K562 (cell line): ENCODE results near the gene BSPRY. TPM values are rescaled to one million over a fixed set of nuclear protein-coding genes. Genes with fewer than 3 reads are reported as not detected.
A peak's percentile ranks its signal among the peaks of the same experiment; 100 is the strongest.

Experiments used
- ATAC-seq: fragments of 200-7000 bp; cut with Tn5 transposase; 3 replicates; pipeline ENCODE4 v1.9.1; 2020; ENCODE audit warnings: moderate library complexity
- BruUV-seq: library from RNA; stranded (reverse); fragments of 400-500 nt; replicated peaks from 2 replicates; lab custom pipeline; 2021; lab: Mats Ljungman, UMichigan
- CTCF ChIA-PET: fragments of 300-600 bp; formaldehyde crosslinking; extraction: SDS; loops from one replicate; lab custom pipeline; 2021; ENCODE audit warnings: low intra/inter-chr PET ratio; lab: Yijun Ruan, JAX
- POLR2A ChIA-PET: fragments of 300-600, 350-650 bp; sonication (Branson Sonifier 250); formaldehyde crosslinking; extraction: SDS; loops from one replicate; lab custom pipeline; 2021; ENCODE audit warnings: antibody characterized with exemption, inconsistent platforms; lab: Yijun Ruan, JAX
- DNase-seq, 4 experiments: peaks; one replicate each; pipeline versions ENCODE4 v3.0.0 to v3.0.0-alpha.2; 2011 to 2018; ENCODE audit warnings: low spot score in 3 of 4, mixed read lengths in 3 of 4; ENCODE audit errors: extremely low read depth in 1 of 4
- FAIRE-seq: peaks from 2 replicates; lab custom pipeline; 2011; peaks lifted over from hg19 to GRCh38; lab: Jason Lieb, UNC
- H2AFZ ChIP-seq: 2 replicates; pipeline ENCODE4 v1.6.0; 2011; ENCODE audit warnings: low read depth, low read length, control low read depth, inconsistent platforms
- H3K27ac ChIP-seq: fragments of 200-600 bp; 3 replicates; pipeline ENCODE4 v1.8.0; 2011; ENCODE audit warnings: low read depth, mild to moderate bottlenecking, control low read depth, inconsistent platforms, low read length, moderate library complexity, mixed read lengths; ENCODE audit errors: extremely low read depth
- H3K27me3 ChIP-seq, 2 experiments: fragments of 300-600 bp in 1 of 2; 2 replicates in 1 of 2; 3 replicates in 1 of 2; pipeline versions ENCODE4 v1.6.0 to v1.8.0; 2011; ENCODE audit warnings: inconsistent platforms in 2 of 2, low read length in 2 of 2, mild to moderate bottlenecking in 1 of 2, mixed read lengths in 1 of 2, moderate library complexity in 1 of 2; ENCODE audit not compliant: control insufficient read depth in 2 of 2, insufficient read depth in 2 of 2
- H3K36me3 ChIP-seq: fragments of 300-600 bp; 3 replicates; pipeline ENCODE4 v1.8.0; 2011; ENCODE audit warnings: mild to moderate bottlenecking, low read length, inconsistent platforms; ENCODE audit not compliant: control insufficient read depth, insufficient read depth
- H3K4me1 ChIP-seq, 2 experiments: fragments of 200-600 bp in 1 of 2; replicated peaks in 1 of 2; 2 replicates in 1 of 2; 3 replicates in 1 of 2; pipeline versions ENCODE4 v1.5.1 to v1.8.0; 2011; ENCODE audit warnings: inconsistent platforms in 2 of 2, low read length in 2 of 2, mild to moderate bottlenecking in 1 of 2, mixed read lengths in 1 of 2, moderate library complexity in 1 of 2; ENCODE audit not compliant: control insufficient read depth in 2 of 2, insufficient read depth in 2 of 2
- H3K4me2 ChIP-seq: 2 replicates; pipeline ENCODE4 v1.6.1; 2011; ENCODE audit warnings: low read length, control low read depth, inconsistent platforms, mixed read lengths; ENCODE audit not compliant: insufficient read depth
- H3K4me3 ChIP-seq: fragments of 200-600 bp; sonication (generic), shearing (Covaris generic); 2 replicates; pipeline ENCODE4 v1.5.1; 2016; ENCODE audit warnings: control low read depth, inconsistent platforms
- H3K79me2 ChIP-seq: fragments of 200-600 bp; 3 replicates; pipeline ENCODE4 v1.8.0; 2011; ENCODE audit warnings: low read length, inconsistent platforms; ENCODE audit not compliant: control insufficient read depth, insufficient read depth
- H3K9ac ChIP-seq, 2 experiments: 2 replicates each; pipeline versions ENCODE4 v1.6.0 to v1.6.1; 2011; ENCODE audit warnings: low read depth in 2 of 2, low read length in 2 of 2, control low read depth in 1 of 2, inconsistent platforms in 1 of 2, mild to moderate bottlenecking in 1 of 2, mixed read lengths in 1 of 2; ENCODE audit not compliant: insufficient read depth in 1 of 2
- H3K9me1 ChIP-seq: one replicate; pipeline ENCODE4 v1.6.0; 2011; ENCODE audit warnings: inconsistent platforms, mild to moderate bottlenecking, low read length, moderate library complexity; ENCODE audit not compliant: control insufficient read depth, insufficient read depth
- H3K9me3 ChIP-seq: replicated peaks from 2 replicates; pipeline ENCODE4 v1.5.1; 2011; ENCODE audit warnings: low read depth, low read length, inconsistent platforms; ENCODE audit not compliant: control insufficient read depth, insufficient read depth
- H4K20me1 ChIP-seq: replicated peaks from 2 replicates; pipeline ENCODE4 v1.6.1; 2011; ENCODE audit warnings: low read length, inconsistent platforms, mixed read lengths; ENCODE audit not compliant: control insufficient read depth, insufficient read depth
- ASH1L ChIP-seq: fragments of 450-650 bp; IDR thresholded peaks from 2 replicates; pipeline ENCODE4 v1.6.1; 2018; ENCODE audit warnings: borderline replicate concordance, mild to moderate bottlenecking, low read depth; ENCODE audit not compliant: partially characterized antibody
- GTF2E2 ChIP-seq: fragments of 200-800 bp; sonication (Bioruptor generic); IDR thresholded peaks from 2 replicates; pipeline ENCODE4 v1.6.1; 2016; ENCODE audit warnings: missing genetic modification characterization, missing compliant biosample characterization
- WGBS: fragments of 100-300 bp; shearing (Covaris generic); methylation state at CpG from one replicate; pipeline ENCODE4 v1.1.6; 2016; ENCODE audit warnings: low coverage, mixed read lengths; ENCODE audit not compliant: insufficient coverage; ENCODE audit errors: missing lambda C conversion rate; 5-methylcytosine and 5-hydroxymethylcytosine counted together
- in situ Hi-C: fragments of 300-500 bp; cut with MboI; formaldehyde crosslinking; loops from 4 replicates; pipeline ENCODE4 v1.15.0; 2018; ENCODE audit warnings: inconsistent platforms, mixed read lengths
- intact Hi-C: fragments of 100-400 bp; cut with micrococcal nuclease; formaldehyde crosslinking; loops from 2 replicates; pipeline ENCODE4 v1.14.2; 2022
- polyA plus RNA-seq, 8 experiments: library from polyadenylated mRNA; depleted of rRNA in 4 of 8; stranded (reverse) in 5 of 8; unstranded in 3 of 8; fragments of >200 nt; fragmentation: Nextera tagmentation in 2 of 8; fragmentation: Illumina TruSeq in 1 of 8; extraction: Ambion mirVana in 2 of 8; extraction: Trizol in 1 of 8; gene quantifications; 2 replicates each; pipeline versions ENCODE4 v1.2.1 to v1.2.3, GENCODE V29; 2011 to 2014; ENCODE audit warnings: inconsistent platforms in 1 of 8, missing spikeins in 1 of 8
- total RNA-seq, 7 experiments: library from RNA; depleted of rRNA in 6 of 7; stranded (reverse); fragments of >200 nt in 6 of 7; fragmentation: Illumina TruSeq in 2 of 7; extraction: Trizol in 2 of 7; gene quantifications; 2 replicates each; pipeline versions ENCODE4 v1.2.1 to v1.2.3, GENCODE V29; 2011 to 2021; ENCODE audit warnings: low replicate concordance in 1 of 7
- TF ChIP-seq, protein P1 (sequence below): sonication (generic); formaldehyde crosslinking; IDR thresholded peaks from 2 replicates; pipeline ENCODE4 v1.8.0; 2022; ENCODE audit warnings: missing genetic modification reagents, mild to moderate bottlenecking, moderate library complexity, borderline replicate concordance

BSPRY gene
- total and polyA plus RNA-seq, 9 of the 15 experiments (the other 6 are each of a cell fraction or from before 2014, with no cell fraction given), result 0.07 to 0.67 (median 0.18) TPM

DNA sequence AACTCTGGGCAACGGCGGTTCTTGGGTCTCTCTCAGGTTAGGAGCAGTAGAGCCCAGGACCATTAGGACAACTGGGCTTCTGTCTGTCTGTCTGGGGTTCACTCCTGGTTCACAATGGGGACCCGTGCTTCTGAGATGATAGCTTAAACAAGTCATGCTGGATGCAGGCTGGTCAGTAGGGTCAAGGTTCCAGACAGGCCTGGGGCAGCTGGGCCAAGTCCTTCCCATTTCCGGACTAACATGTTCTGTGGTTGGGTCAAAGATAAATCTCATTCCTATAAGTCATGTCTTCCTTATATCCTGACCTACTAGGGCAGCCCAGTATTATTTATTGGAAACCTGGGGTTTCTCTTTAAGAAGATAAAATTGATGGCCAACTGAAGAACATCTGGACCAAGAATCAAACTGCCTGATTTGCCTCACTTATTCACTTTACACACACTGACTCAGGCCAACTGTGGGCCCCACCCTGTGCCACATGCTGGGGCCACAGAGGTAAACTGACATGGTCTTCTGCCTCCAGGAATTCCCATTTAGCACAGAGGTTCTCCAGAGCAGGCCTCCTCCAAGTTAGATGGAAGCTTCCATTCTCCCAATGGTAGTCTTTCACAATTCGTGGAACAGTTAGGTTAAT, 19.1 kb downstream of the BSPRY start:
- intact Hi-C loops, result no loop called here
- in situ Hi-C loops, result no loop called here
- Histone ChIP-seq H3K9me1 (no peaks in the 10 kb centered on the region), H3K4me1 (peaks cover 20 to 27% of the 10 kb centered on the region in 2 experiments), H3K79me2 (no peaks in the 10 kb centered on the region), H3K9ac (no peak overlapping the region), H4K20me1 (peaks cover 15% of the 10 kb centered on the region; the same call in 1 of the 2 replicates), H3K9me3 (no peaks in the 10 kb centered on the region), H3K27ac (no peak overlapping the region), H3K36me3 (peaks cover 10% of the 10 kb centered on the region; the same call in 2 of the 3 replicates), H2AFZ (no peak overlapping the region), H3K4me2 (no peak overlapping the region)
- no TSS peak for BruUV-seq
- no peak for FAIRE-seq
- POLR2A ChIA-PET, result interaction anchor here (0.6 to 1.2 kb wide), 5 partner anchors 16 to 93 kb away, joined by 3 to 7 read pairs (median 4); partner anchors contain the start of genes ALAD, CDC26 and PRPF4
- WGBS, result 41% methylated on average over 5 of the region's 5 CpGs
- CTCF ChIA-PET, result no interaction called here
- no peak for ATAC-seq
- TF ChIP-seq, protein P1, sequence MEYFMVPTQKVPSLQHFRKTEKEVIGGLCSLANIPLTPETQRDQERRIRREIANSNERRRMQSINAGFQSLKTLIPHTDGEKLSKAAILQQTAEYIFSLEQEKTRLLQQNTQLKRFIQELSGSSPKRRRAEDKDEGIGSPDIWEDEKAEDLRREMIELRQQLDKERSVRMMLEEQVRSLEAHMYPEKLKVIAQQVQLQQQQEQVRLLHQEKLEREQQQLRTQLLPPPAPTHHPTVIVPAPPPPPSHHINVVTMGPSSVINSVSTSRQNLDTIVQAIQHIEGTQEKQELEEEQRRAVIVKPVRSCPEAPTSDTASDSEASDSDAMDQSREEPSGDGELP (CRISPR knock-in tag), result 0 out of 2 replicates have a peak, but pooled peaks have one; percentile 0
- TF ChIP-seq ASH1L (no peak), GTF2E2 (0 out of 2 replicates have a peak, but pooled peaks have one; percentile 32)
- TF ChIP-seq, all 486 proteins: peak for 2
- no peak for DNase-seq
- no peaks in the 10 kb centered on the region for H3K27me3 ChIP-seq
- H3K4me3 ChIP-seq, result no peak overlapping the region
